22Rv1 (cell line): Measurements from ENCODE around the gene TRPV4.

ENCODE experiments used
- H3K27ac ChIP-seq: fragments of 450-650 bp; 2 replicates; pipeline ENCODE4 v1.5.1; 2017
- CTCF ChIP-seq: fragments of 450-650 bp; IDR thresholded peaks from 2 replicates; pipeline ENCODE4 v1.5.1; 2017; ENCODE audit warnings: mild to moderate bottlenecking
- ZFX ChIP-seq: fragments of 450-650 bp; IDR thresholded peaks from 2 replicates; pipeline ENCODE4 v1.6.1; 2017; ENCODE audit warnings: antibody characterized with exemption, borderline replicate concordance

Gene TRPV4

GRCh38 chr12:109796057-109796456, 37.1 kb downstream of the TRPV4 start:
- H3K27ac ChIP-seq, result no peak overlapping the region
- no peak for TF ChIP-seq CTCF
- no peak for TF ChIP-seq ZFX

- no peak overlapping the region for H3K27ac ChIP-seq
- no peak for TF ChIP-seq CTCF
- no peak for TF ChIP-seq ZFX
Measured at GRCh38 chr12:109795023-109795422, 38.2 kb downstream of the TRPV4 start.

- no peak overlapping the region for H3K27ac ChIP-seq
- TF ChIP-seq ZFX (no peak), CTCF (no peak)
Measured at GRCh38 chr12:109793826-109794501, 39.2 kb downstream of the TRPV4 start.

DNA sequence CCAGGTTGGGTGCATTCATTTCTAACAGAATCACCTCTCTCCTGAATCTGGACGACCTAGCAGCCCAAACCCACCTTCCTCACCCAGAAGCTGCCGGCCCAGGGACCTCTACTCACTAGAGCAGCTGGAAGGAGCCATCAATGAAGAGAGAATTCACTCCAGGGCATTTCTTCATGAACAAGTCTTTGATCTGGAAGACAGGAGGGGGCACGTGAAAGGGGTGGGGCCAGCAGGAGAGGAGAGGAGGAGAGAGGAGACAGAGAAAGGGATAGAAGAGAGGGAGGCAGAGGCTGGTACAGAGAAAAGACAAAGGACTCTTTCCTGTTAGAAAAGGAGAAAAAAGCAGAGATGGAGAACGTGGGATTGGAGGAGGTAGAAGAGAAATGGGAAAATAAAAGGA, 39.8 kb downstream of the TRPV4 start:
- no peak for TF ChIP-seq ZFX
- TF ChIP-seq CTCF, result no peak

GRCh38 chr12:109792992-109793391, 40.2 kb downstream of the TRPV4 start:
- H3K27ac ChIP-seq, result no peak overlapping the region
- TF ChIP-seq CTCF, result no peak
- TF ChIP-seq ZFX, result no peak

More for the DNA sequence above, 39.8 kb downstream of the TRPV4 start:
- no peak overlapping the region for H3K27ac ChIP-seq

DNA sequence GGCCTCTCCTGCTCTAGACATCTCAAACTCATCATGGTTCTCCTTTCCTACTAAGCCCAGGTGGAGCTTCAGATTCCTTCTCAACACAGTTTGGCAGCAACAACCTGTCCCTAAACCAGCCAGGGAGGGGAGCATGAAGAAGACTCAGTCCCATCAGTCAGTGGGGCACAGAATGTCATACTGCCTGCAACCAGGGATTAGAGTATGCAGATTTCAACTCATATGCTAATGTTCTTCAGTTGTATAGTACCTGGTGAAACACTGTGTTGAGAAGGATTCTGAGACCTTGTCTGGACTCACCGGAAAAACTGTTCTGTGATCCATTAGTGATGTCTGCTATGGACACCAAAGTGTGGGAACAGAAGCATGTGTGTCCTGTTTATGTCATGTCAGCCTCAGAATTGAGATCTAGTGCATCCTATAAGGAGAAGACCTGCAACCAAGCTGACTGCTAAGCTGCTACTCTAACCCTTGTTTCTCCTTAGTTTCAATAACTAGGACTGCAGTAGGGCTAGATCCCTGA, 43.6 kb downstream of the TRPV4 start:
- no peak for TF ChIP-seq ZFX
- TF ChIP-seq CTCF, result no peak
- H3K27ac ChIP-seq, result no peak overlapping the region

DNA sequence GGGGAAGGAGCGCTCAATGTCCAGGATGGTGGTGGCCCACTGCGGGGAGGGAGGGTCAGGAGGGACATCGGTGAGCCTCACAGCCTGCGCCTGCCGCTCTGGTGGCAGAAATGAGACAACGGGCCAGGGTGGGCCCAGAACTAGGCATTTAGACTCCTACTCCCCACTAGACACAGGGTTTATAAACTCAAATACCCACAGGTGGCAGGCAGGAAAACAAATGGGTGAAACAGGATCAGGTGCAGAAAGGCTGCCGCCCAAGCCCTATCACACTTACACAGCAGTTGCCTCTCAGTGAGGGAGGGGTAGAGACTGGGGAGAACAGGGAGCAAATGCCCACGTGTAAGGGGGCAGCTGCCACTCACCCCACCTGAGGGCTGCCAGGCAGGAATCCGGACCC, 46.4 kb downstream of the TRPV4 start:
- no peak overlapping the region for H3K27ac ChIP-seq
- no peak for TF ChIP-seq CTCF
- TF ChIP-seq ZFX, result no peak
